MM.1S (cell line): ENCODE measurements around the gene EPB41L4B.

ENCODE experiments used
- DNase-seq: peaks from one replicate; pipeline ENCODE4 v3.0.0-alpha.2; 2015
- H2AFZ ChIP-seq: fragments of 300-600 bp; sonication (generic); 2 replicates; pipeline ENCODE4 v1.6.0; 2016; ENCODE audit warnings: antibody characterized with exemption, low read length
- H3F3A ChIP-seq: fragments of 300-600 bp; sonication (generic); 2 replicates; pipeline ENCODE4 v1.6.1; 2016; ENCODE audit warnings: mild to moderate bottlenecking, antibody characterized with exemption, low read length, moderate library complexity, mixed read lengths; ENCODE audit not compliant: insufficient read depth
- H3K27ac ChIP-seq: fragments of 300-600 bp; sonication (generic); 2 replicates; pipeline ENCODE4 v1.5.1; 2016; ENCODE audit warnings: mild to moderate bottlenecking, low read length
- H3K27me3 ChIP-seq: fragments of 300-600 bp; sonication (generic); replicated peaks from 2 replicates; pipeline ENCODE4 v1.6.0; 2016; ENCODE audit warnings: low read length; ENCODE audit not compliant: insufficient read depth
- H3K36me3 ChIP-seq: fragments of 300-600 bp; sonication (generic); replicated peaks from 2 replicates; pipeline ENCODE4 v1.6.1; 2016; ENCODE audit warnings: mild to moderate bottlenecking, low read length, mixed read lengths; ENCODE audit not compliant: insufficient read depth
- H3K4me1 ChIP-seq: fragments of 300-600 bp; sonication (generic); 2 replicates; pipeline ENCODE4 v1.6.1; 2016; ENCODE audit warnings: low read length, mixed read lengths
- H3K4me2 ChIP-seq: fragments of 300-600 bp; sonication (generic); 2 replicates; pipeline ENCODE4 v1.6.0; 2016; ENCODE audit warnings: low read depth, low read length
- H3K4me3 ChIP-seq: fragments of 300-600 bp; sonication (generic); 2 replicates; pipeline ENCODE4 v1.5.1; 2016; ENCODE audit warnings: low read length, mixed read lengths
- H3K79me2 ChIP-seq: fragments of 300-600 bp; sonication (generic); 2 replicates; pipeline ENCODE4 v1.6.1; 2016; ENCODE audit warnings: mixed run types, low read length, mixed read lengths
- H3K9ac ChIP-seq: fragments of 300-600 bp; sonication (generic); 2 replicates; pipeline ENCODE4 v1.6.1; 2016; ENCODE audit warnings: low read length, mixed read lengths
- H3K9me2 ChIP-seq: fragments of 300-600 bp; sonication (generic); replicated peaks from 2 replicates; pipeline ENCODE4 v1.6.1; 2016; ENCODE audit warnings: mild to moderate bottlenecking, low read length, mixed read lengths; ENCODE audit not compliant: insufficient read depth
- H3K9me3 ChIP-seq: fragments of 300-600 bp; sonication (generic); replicated peaks from 2 replicates; pipeline ENCODE4 v1.6.1; 2016; ENCODE audit warnings: mild to moderate bottlenecking, low read length, mixed read lengths; ENCODE audit not compliant: insufficient read depth
- H4K20me1 ChIP-seq: fragments of 300-600 bp; sonication (generic); 2 replicates; pipeline ENCODE4 v1.6.1; 2016; ENCODE audit warnings: mild to moderate bottlenecking, low read length, moderate library complexity, mixed read lengths; ENCODE audit not compliant: insufficient read depth
- EZH2 ChIP-seq: fragments of 300-600 bp; sonication (generic); optimal IDR thresholded peaks from 2 replicates; pipeline ENCODE3; 2017; ENCODE audit warnings: low read depth, mild to moderate bottlenecking, antibody characterized with exemption, low read length, mixed read lengths
- EZH2phosphoT487 ChIP-seq: fragments of 300-600 bp; sonication (generic); IDR thresholded peaks from 2 replicates; pipeline ENCODE4 v1.6.1; 2018; ENCODE audit warnings: antibody characterized with exemption, low read length
- TF ChIP-seq, protein P1 (sequence below): fragments of 300-600 bp; sonication (generic); IDR thresholded peaks from 2 replicates; pipeline ENCODE4 v1.5.1; 2016; ENCODE audit warnings: antibody characterized with exemption, low read length, mixed read lengths

EPB41L4B gene

DNA sequence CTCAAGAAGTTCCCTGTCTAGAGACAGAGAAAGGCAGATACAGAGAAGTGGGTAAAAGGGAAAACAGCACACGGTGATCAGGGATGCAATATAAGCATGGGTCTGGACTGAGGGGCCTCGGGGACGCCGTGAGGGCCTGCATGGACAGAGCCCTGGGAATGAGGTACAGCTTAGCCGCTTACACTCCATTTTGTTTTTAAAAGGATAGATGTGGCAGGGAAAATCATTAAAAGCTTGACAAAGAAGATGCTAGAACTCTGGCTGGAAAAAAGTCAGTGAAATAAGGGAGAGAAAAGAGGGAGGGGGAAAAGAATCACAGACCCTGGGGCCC lies 69.1 kb downstream of the EPB41L4B start:
- TF ChIP-seq EZH2 (no peak), EZH2phosphoT487 (no peak)
- TF ChIP-seq, protein P1, sequence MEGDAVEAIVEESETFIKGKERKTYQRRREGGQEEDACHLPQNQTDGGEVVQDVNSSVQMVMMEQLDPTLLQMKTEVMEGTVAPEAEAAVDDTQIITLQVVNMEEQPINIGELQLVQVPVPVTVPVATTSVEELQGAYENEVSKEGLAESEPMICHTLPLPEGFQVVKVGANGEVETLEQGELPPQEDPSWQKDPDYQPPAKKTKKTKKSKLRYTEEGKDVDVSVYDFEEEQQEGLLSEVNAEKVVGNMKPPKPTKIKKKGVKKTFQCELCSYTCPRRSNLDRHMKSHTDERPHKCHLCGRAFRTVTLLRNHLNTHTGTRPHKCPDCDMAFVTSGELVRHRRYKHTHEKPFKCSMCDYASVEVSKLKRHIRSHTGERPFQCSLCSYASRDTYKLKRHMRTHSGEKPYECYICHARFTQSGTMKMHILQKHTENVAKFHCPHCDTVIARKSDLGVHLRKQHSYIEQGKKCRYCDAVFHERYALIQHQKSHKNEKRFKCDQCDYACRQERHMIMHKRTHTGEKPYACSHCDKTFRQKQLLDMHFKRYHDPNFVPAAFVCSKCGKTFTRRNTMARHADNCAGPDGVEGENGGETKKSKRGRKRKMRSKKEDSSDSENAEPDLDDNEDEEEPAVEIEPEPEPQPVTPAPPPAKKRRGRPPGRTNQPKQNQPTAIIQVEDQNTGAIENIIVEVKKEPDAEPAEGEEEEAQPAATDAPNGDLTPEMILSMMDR: no peak
- H3K27ac ChIP-seq: no peak overlapping the region

GRCh38 chr9:109251080-109251775 lies 69.6 kb downstream of the EPB41L4B start:
- Histone ChIP-seq H2AFZ (no peak overlapping the region), H3K27me3 (no peaks in the 10 kb centered on the region), H3F3A (no peaks in the 10 kb centered on the region), H3K4me3 (no peak overlapping the region), H3K4me2 (no peak overlapping the region), H3K27ac (no peak overlapping the region), H3K9me2 (no peaks in the 10 kb centered on the region), H3K9ac (no peak overlapping the region), H3K79me2 (no peaks in the 10 kb centered on the region), H3K4me1 (no peaks in the 10 kb centered on the region), H4K20me1 (no peaks in the 10 kb centered on the region), H3K9me3 (no peaks in the 10 kb centered on the region), H3K36me3 (no peaks in the 10 kb centered on the region)
- no peak for DNase-seq
- TF ChIP-seq EZH2phosphoT487 (no peak), EZH2 (no peak)

More for the DNA sequence above, 69.1 kb downstream of the EPB41L4B start:
- Histone ChIP-seq H3K4me3 (no peak overlapping the region), H3K9ac (no peak overlapping the region), H3F3A (no peaks in the 10 kb centered on the region), H2AFZ (no peak overlapping the region), H3K27me3 (no peaks in the 10 kb centered on the region), H3K36me3 (no peaks in the 10 kb centered on the region), H3K9me2 (no peaks in the 10 kb centered on the region), H3K4me2 (no peak overlapping the region), H4K20me1 (no peaks in the 10 kb centered on the region), H3K9me3 (no peaks in the 10 kb centered on the region), H3K4me1 (no peaks in the 10 kb centered on the region), H3K79me2 (no peaks in the 10 kb centered on the region)
- no peak for DNase-seq

DNA sequence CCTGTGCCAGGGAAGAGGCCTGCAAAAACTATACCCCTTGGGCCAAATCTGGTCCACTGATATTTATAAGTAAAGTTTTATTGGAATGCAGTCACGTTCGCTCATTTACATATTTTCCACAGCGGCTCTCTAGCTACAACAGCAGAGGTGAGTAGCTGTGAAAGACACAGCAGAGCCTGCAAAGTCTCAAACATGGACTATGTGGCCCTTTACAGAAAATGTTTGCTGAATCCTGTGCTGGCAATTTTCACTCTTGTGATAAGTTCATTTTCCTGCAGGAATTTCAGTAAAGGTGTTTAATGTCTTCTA lies 70.1 kb downstream of the EPB41L4B start:
- no peak overlapping the region for H3K9ac ChIP-seq
- no peaks in the 10 kb centered on the region for H3K79me2 ChIP-seq
- no peak overlapping the region for H2AFZ ChIP-seq
- H3K9me2 ChIP-seq: no peaks in the 10 kb centered on the region
- H3K27me3 ChIP-seq: no peaks in the 10 kb centered on the region
- no peak for DNase-seq
- H3K4me1 ChIP-seq: no peaks in the 10 kb centered on the region
- H3K4me3 ChIP-seq: no peak overlapping the region
- H4K20me1 ChIP-seq: no peaks in the 10 kb centered on the region
- H3F3A ChIP-seq: no peaks in the 10 kb centered on the region
- TF ChIP-seq EZH2: no peak
- TF ChIP-seq EZH2phosphoT487: no peak
- TF ChIP-seq, protein P1: no peak
- H3K27ac ChIP-seq: no peak overlapping the region
- H3K4me2 ChIP-seq: no peak overlapping the region
- no peaks in the 10 kb centered on the region for H3K36me3 ChIP-seq
- no peaks in the 10 kb centered on the region for H3K9me3 ChIP-seq

- H3K9me2 ChIP-seq: no peaks in the 10 kb centered on the region
- no peaks in the 10 kb centered on the region for H3K9me3 ChIP-seq
- DNase-seq: no peak
- no peak for TF ChIP-seq EZH2phosphoT487
- TF ChIP-seq, protein P1: no peak
- TF ChIP-seq EZH2: no peak
- H3K9ac ChIP-seq: no peak overlapping the region
- no peaks in the 10 kb centered on the region for H3F3A ChIP-seq
- H2AFZ ChIP-seq: no peak overlapping the region
- H3K27me3 ChIP-seq: no peaks in the 10 kb centered on the region
- no peaks in the 10 kb centered on the region for H3K36me3 ChIP-seq
- no peaks in the 10 kb centered on the region for H4K20me1 ChIP-seq
- no peak overlapping the region for H3K4me3 ChIP-seq
- no peaks in the 10 kb centered on the region for H3K79me2 ChIP-seq
- H3K4me1 ChIP-seq: no peaks in the 10 kb centered on the region
- H3K4me2 ChIP-seq: no peak overlapping the region
- H3K27ac ChIP-seq: no peak overlapping the region
Observed at GRCh38 chr9:109250311-109250741, 70.5 kb downstream of the EPB41L4B start.
